ENCODE results near the gene DNAJC16.

DNAJC16 gene

DNA sequence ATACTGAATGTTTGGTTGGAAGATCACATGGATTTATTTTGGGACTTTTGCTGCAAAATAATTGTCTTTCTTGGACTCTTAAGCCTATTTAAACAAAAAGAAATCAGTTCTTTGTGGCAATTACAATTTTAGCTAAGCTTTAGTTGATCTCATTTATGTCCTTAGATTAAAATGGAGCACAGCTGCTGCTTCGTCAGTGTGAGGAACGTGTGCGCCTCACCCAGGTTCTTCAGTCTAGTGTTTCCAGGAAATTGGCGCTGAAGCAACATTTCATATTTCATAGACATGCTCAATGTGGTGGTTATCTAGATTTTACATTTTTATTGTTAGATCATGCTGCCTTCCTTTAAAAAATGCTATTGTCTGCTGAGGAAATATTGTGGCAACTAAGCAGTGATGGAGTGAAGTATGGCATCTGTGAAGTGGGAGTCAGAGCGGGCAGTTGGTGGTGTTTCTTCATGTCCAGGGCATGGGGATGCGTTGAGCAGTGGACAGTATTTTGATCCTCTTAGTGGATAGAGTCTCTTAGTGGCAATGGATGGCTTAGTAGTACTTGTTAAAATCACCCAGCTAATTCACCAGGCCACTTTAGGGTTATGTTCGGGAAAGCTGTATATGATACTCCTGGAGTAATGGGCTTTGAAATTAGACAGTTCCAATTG, 96.2 kb downstream of the DNAJC16 start:
- DNase-seq, result no peak

GRCh38 chr1:15623435-15623834, 96.8 kb downstream of the DNAJC16 start:
- DNase-seq, result no peak

- no peak for DNase-seq
Observed at GRCh38 chr1:15624133-15624714, 97.6 kb downstream of the DNAJC16 start.

GRCh38 chr1:15625056-15625917, 98.6 kb downstream of the DNAJC16 start:
- no peak for DNase-seq
